A673 (cell line): ENCODE data around the gene AP4S1.

Experiments
- EZH2 ChIP-seq: fragments of 200-600 bp; sonication (generic); IDR thresholded peaks from 2 replicates; pipeline ENCODE4 v1.6.1; 2017; ENCODE audit warnings: borderline replicate concordance, low read depth, mild to moderate bottlenecking, mixed read lengths, antibody characterized with exemption, low read length; ENCODE audit not compliant: poor library complexity, severe bottlenecking
- TF ChIP-seq, protein P1 (sequence below): fragments of 300-800, 200-600 bp; sonication (generic); conservative IDR thresholded peaks from 2 replicates; pipeline ENCODE4 v1.5.1; 2017; ENCODE audit warnings: low read depth, mild to moderate bottlenecking, antibody characterized with exemption, low read length, moderate library complexity, mixed read lengths

DNA sequence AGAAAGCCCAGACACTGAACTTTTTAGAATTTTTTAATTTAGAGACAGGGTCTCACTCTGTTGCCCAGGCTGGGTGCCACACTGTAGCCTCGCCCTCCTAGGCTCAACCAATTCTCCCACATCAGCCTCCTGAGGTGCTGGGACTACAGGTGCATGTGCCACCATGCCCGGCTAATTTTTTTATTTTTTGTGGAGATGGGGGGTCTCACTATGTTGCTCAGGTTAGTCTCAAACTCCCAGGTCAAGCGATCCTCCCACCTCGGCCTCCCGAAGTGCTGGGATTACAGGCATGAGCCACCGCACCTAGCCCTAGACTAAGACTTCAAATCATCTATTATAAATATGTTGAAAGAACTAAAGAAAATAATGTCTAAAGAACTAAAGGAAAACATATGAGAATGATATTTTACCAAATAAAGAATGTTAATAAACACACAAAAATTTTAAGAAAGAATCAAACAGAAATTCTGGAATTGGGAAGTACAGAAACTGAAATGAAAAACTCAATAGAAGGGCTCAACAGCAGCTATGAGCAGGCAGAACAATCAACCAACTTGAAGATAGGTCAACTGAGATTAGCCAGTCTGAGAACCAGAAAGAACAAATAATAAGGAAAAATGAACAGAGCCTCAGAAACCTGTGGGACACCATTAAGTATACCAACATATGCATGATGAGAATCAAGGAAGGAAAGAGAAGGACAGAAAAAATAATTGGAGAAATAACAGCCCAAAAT, 26.2 kb upstream of the AP4S1 start:
- no peak for TF ChIP-seq EZH2
- TF ChIP-seq, protein P1, sequence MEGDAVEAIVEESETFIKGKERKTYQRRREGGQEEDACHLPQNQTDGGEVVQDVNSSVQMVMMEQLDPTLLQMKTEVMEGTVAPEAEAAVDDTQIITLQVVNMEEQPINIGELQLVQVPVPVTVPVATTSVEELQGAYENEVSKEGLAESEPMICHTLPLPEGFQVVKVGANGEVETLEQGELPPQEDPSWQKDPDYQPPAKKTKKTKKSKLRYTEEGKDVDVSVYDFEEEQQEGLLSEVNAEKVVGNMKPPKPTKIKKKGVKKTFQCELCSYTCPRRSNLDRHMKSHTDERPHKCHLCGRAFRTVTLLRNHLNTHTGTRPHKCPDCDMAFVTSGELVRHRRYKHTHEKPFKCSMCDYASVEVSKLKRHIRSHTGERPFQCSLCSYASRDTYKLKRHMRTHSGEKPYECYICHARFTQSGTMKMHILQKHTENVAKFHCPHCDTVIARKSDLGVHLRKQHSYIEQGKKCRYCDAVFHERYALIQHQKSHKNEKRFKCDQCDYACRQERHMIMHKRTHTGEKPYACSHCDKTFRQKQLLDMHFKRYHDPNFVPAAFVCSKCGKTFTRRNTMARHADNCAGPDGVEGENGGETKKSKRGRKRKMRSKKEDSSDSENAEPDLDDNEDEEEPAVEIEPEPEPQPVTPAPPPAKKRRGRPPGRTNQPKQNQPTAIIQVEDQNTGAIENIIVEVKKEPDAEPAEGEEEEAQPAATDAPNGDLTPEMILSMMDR: no peak
